Colonic mucosa (tissue), 4 donors: ENCODE results near the gene INTS11. TPM values are rescaled to one million over a fixed set of nuclear protein-coding genes. Genes with fewer than 3 reads are reported as not detected.
A peak's percentile ranks its signal among the peaks of the same experiment; 100 is the strongest.

Source experiments
- DNase-seq: peaks from one replicate; pipeline ENCODE4 v3.0.0-alpha.2; 2020
- H3K27ac ChIP-seq: fragments of 200-600 bp; one replicate; pipeline ENCODE4 v1.8.0; 2021
- H3K27me3 ChIP-seq: fragments of 200-600 bp; one replicate; pipeline ENCODE4 v1.8.0; 2021
- H3K36me3 ChIP-seq: fragments of 200-600 bp; one replicate; pipeline ENCODE4 v1.8.0; 2021
- H3K4me1 ChIP-seq: fragments of 200-600 bp; one replicate; pipeline ENCODE4 v1.8.0; 2021; ENCODE audit warnings: mild to moderate bottlenecking
- H3K4me3 ChIP-seq: fragments of 200-600 bp; one replicate; pipeline ENCODE4 v1.8.0; 2021
- H3K9ac ChIP-seq, 2 donors: one replicate each; pipeline ENCODE4 v1.7.0; 2013; ENCODE audit warnings: control low read depth in 2 of 2, low read depth in 2 of 2, low read length in 2 of 2
- H3K9me3 ChIP-seq: fragments of 200-600 bp; one replicate; pipeline ENCODE4 v1.8.0; 2021
- CTCF ChIP-seq: fragments of 200-600 bp; IDR thresholded peaks from one replicate; pipeline ENCODE4 v1.8.0; 2022; ENCODE audit warnings: antibody characterized with exemption, mild to moderate bottlenecking
- intact Hi-C: fragments of 100-400 bp; cut with DNase I; formaldehyde crosslinking; loops from one replicate; pipeline ENCODE4 v1.14.1; 2022
- total RNA-seq, 2 donors: library from RNA; stranded (reverse); fragmentation: NEBNext Ultra II Directional in 1 of 2; extraction: Animal tissue kit (Norgen Biotek cat#: 25700) in 1 of 2; gene quantifications; one replicate each; pipeline ENCODE4 v1.2.1, GENCODE V29; 2021
- donor health status: healthy.
- donor health status: DM: no; HTN: no; CAD: no.
- donor health status: DM: no; HTN: no; CAD: no.

Gene INTS11
- total RNA-seq, 2 donors from 2014 or later, result 70.6 to 126 TPM

GRCh38 chr1:1287288-1288110 lies 37.0 kb downstream of the INTS11 start:
- no peaks in the 10 kb centered on the region for H3K36me3 ChIP-seq
- intact Hi-C loops, result no loop called here
- TF ChIP-seq CTCF, result no peak

GRCh38 chr1:1286313-1287261 lies 37.9 kb downstream of the INTS11 start:
- Histone ChIP-seq H3K4me3 (no peak overlapping the region), H3K36me3 (no peaks in the 10 kb centered on the region), H3K9me3 (no peaks in the 10 kb centered on the region), H3K27me3 (peaks cover 21% of the 10 kb centered on the region), H3K4me1 (peaks cover 20% of the 10 kb centered on the region), H3K27ac (no peak overlapping the region), H3K9ac (no peak overlapping the region)
- DNase-seq, result no peak
- TF ChIP-seq CTCF, result no peak
- intact Hi-C loops, result no loop called here

More at GRCh38 chr1:1287288-1288110, 37.0 kb downstream of the INTS11 start:
- H3K9me3 ChIP-seq, result no peaks in the 10 kb centered on the region
- no peak overlapping the region for H3K4me3 ChIP-seq
- peaks cover 14% of the 10 kb centered on the region for H3K4me1 ChIP-seq
- peaks cover 21% of the 10 kb centered on the region for H3K27me3 ChIP-seq
- no peak for DNase-seq
- no peak overlapping the region for H3K27ac ChIP-seq
- no peak overlapping the region for H3K9ac ChIP-seq

- intact Hi-C loops, result no loop called here
- Histone ChIP-seq H3K27ac (no peak overlapping the region), H3K4me1 (peaks cover 13% of the 10 kb centered on the region), H3K9ac (peak overlapping the region in 1 of 2 donors; percentile 34), H3K27me3 (peaks cover 21% of the 10 kb centered on the region), H3K9me3 (no peaks in the 10 kb centered on the region), H3K4me3 (no peak overlapping the region), H3K36me3 (no peaks in the 10 kb centered on the region)
- no peak for DNase-seq
- TF ChIP-seq CTCF, result no peak
These were observed 38.7 kb downstream of the INTS11 start for GRCh38 chr1:1285611-1286311.

- Histone ChIP-seq H3K27ac (no peak overlapping the region), H3K4me1 (peaks cover 13% of the 10 kb centered on the region), H3K36me3 (no peaks in the 10 kb centered on the region), H3K9me3 (no peaks in the 10 kb centered on the region), H3K4me3 (no peak overlapping the region), H3K9ac (peak overlapping the region in 1 of 2 donors; percentile 34), H3K27me3 (peaks cover 21% of the 10 kb centered on the region)
- TF ChIP-seq CTCF, result no peak
- intact Hi-C loops, result no loop called here
- no peak for DNase-seq
These were observed 39.3 kb downstream of the INTS11 start for GRCh38 chr1:1285102-1285571.
